Osteocyte (in vitro differentiated cells): ENCODE results near the gene PPCDC. TPM values are rescaled to one million over a fixed set of nuclear protein-coding genes. Genes with fewer than 3 reads are reported as not detected.

ENCODE experiments used
- DNase-seq: peaks from one replicate; pipeline ENCODE4 v3.0.0; 2021; ENCODE audit warnings: mixed read lengths; ENCODE audit not compliant: unreplicated experiment; ENCODE audit errors: extremely low spot score
- H3K27ac Mint-ChIP-seq: one replicate; pipeline ENCODE4 v1.8.0; 2021; ENCODE audit warnings: mild to moderate bottlenecking, mixed read lengths; ENCODE audit not compliant: unreplicated experiment
- H3K27me3 Mint-ChIP-seq: one replicate; pipeline ENCODE4 v1.8.0; 2021; ENCODE audit warnings: mixed read lengths; ENCODE audit not compliant: unreplicated experiment
- H3K36me3 Mint-ChIP-seq: one replicate; pipeline ENCODE4 v1.8.0; 2021; ENCODE audit warnings: mixed read lengths; ENCODE audit not compliant: unreplicated experiment
- H3K4me1 Mint-ChIP-seq: one replicate; pipeline ENCODE4 v1.8.0; 2021; ENCODE audit warnings: mixed read lengths; ENCODE audit not compliant: unreplicated experiment
- H3K4me3 Mint-ChIP-seq: one replicate; pipeline ENCODE4 v1.8.0; 2021; ENCODE audit warnings: mild to moderate bottlenecking, moderate library complexity, mixed read lengths; ENCODE audit not compliant: unreplicated experiment
- H3K9me3 Mint-ChIP-seq: one replicate; pipeline ENCODE4 v1.8.0; 2021; ENCODE audit warnings: mixed read lengths; ENCODE audit not compliant: unreplicated experiment
- CTCF ChIP-seq: fragments of 200-600 bp; sonication (generic); IDR thresholded peaks from 2 replicates; pipeline ENCODE4 v1.5.0; 2021; ENCODE audit warnings: antibody characterized with exemption, mild to moderate bottlenecking, moderate library complexity
- total RNA-seq: library from RNA; stranded (reverse); gene quantifications from 2 replicates; pipeline ENCODE4 v1.2.1, GENCODE V29; 2021

Gene PPCDC
- total RNA-seq, 1 donor from 2014 or later, result 12.7 TPM

GRCh38 chr15:75033809-75034208 is 10.4 kb downstream of the PPCDC start:
- Mint-ChIP-seq H3K36me3 (peaks cover 23% of the 10 kb centered on the region), H3K27me3 (no peaks in the 10 kb centered on the region), H3K4me1 (peaks cover 64% of the 10 kb centered on the region), H3K4me3 (no peak overlapping the region), H3K27ac (no peak overlapping the region), H3K9me3 (no peaks in the 10 kb centered on the region)
- no peak for TF ChIP-seq CTCF
- DNase-seq, result no peak

- DNase-seq, result no peak
- Mint-ChIP-seq H3K27ac (no peak overlapping the region), H3K4me3 (no peak overlapping the region), H3K4me1 (peaks cover 65% of the 10 kb centered on the region), H3K27me3 (no peaks in the 10 kb centered on the region), H3K9me3 (no peaks in the 10 kb centered on the region), H3K36me3 (peaks cover 21% of the 10 kb centered on the region)
- no peak for TF ChIP-seq CTCF
Measured at GRCh38 chr15:75034615-75035014, 11.2 kb downstream of the PPCDC start.

GRCh38 chr15:75036212-75036616 is 12.8 kb downstream of the PPCDC start:
- TF ChIP-seq CTCF, result no peak
- Mint-ChIP-seq H3K9me3 (no peaks in the 10 kb centered on the region), H3K4me3 (no peak overlapping the region), H3K27ac (no peak overlapping the region), H3K27me3 (no peaks in the 10 kb centered on the region), H3K36me3 (peaks cover 24% of the 10 kb centered on the region), H3K4me1 (peaks cover 50% of the 10 kb centered on the region)
- DNase-seq, result no peak

DNA sequence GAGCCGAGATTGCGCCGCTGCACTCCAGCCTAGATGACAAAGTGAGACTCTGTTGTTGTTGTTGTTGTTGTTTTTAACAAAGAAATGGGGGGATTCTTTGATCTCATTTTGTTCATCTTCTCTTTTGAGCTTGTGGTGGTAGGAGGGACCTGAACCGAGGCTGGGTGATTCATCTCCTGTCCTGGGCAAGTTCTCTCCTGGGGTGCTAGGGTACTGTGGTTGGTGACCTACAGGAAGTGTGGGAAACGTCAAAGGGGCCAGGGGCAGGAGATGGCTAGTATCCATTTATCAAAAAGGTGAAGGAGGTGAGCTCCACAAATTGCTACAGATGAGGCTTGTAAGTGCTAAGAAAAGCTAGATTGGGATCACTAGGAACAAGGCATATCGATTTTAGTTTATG is 14.3 kb downstream of the PPCDC start:
- Mint-ChIP-seq H3K4me3 (no peak overlapping the region), H3K36me3 (peaks cover 20% of the 10 kb centered on the region), H3K4me1 (peaks cover 42% of the 10 kb centered on the region), H3K9me3 (no peaks in the 10 kb centered on the region), H3K27me3 (no peaks in the 10 kb centered on the region), H3K27ac (no peak overlapping the region)
- DNase-seq, result no peak
- no peak for TF ChIP-seq CTCF

DNA sequence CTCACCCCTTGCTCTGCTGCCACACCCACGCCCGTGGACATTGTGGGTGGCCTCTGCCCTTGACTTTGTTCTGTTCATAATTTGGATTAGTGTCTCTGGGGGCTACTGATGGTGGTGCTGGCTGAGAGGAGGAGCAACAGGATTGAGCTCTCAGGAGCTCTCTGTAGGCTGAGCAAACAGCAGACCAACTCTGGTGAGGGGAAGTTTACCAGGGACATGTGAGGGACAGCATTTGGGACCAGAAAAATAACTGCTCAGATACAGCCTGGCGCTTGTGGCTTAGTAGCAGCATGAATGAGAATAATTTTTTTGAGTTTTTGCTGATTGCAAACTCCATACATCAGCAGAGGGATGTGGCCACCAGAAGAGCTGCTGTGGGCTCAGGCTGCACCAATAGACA is 14.8 kb downstream of the PPCDC start:
- H3K9me3 Mint-ChIP-seq, result no peaks in the 10 kb centered on the region
- H3K36me3 Mint-ChIP-seq, result peaks cover 20% of the 10 kb centered on the region
- H3K4me3 Mint-ChIP-seq, result no peak overlapping the region
- no peak overlapping the region for H3K27ac Mint-ChIP-seq
- peaks cover 46% of the 10 kb centered on the region for H3K4me1 Mint-ChIP-seq
- no peak for TF ChIP-seq CTCF
- H3K27me3 Mint-ChIP-seq, result no peaks in the 10 kb centered on the region
- DNase-seq, result no peak
